Central memory CD4-positive, alpha-beta T cell (primary cell): Measurements from ENCODE around the gene ZBTB5.

Source experiments
- DNase-seq: peaks from one replicate; pipeline ENCODE4 v3.0.0; 2022

The ZBTB5 gene

GRCh38 chr9:37423508-37423907 is 41.7 kb downstream of the ZBTB5 start:
- no peak for DNase-seq

- DNase-seq = peak; percentile 83
These were observed 42.8 kb downstream of the ZBTB5 start, which contains the start of gene GRHPR for GRCh38 chr9:37422289-37423104. GRHPR (plus strand) TSS chr9:37422696; CDS start chr9:37422751, 55 bp downstream.

- no peak for DNase-seq
These were observed 43.3 kb downstream of the ZBTB5 start for GRCh38 chr9:37421914-37422288.

GRCh38 chr9:37420271-37421215 is 44.7 kb downstream of the ZBTB5 start:
- no peak for DNase-seq

GRCh38 chr9:37419204-37419603 is 46.0 kb downstream of the ZBTB5 start:
- DNase-seq = no peak

- DNase-seq = no peak
These were observed 47.2 kb downstream of the ZBTB5 start for GRCh38 chr9:37417857-37418618.

GRCh38 chr9:37417252-37417803 is 47.9 kb downstream of the ZBTB5 start:
- DNase-seq = no peak

GRCh38 chr9:37415011-37415719 is 50.1 kb downstream of the ZBTB5 start:
- peak; percentile 64 for DNase-seq

- DNase-seq = no peak
These were observed 50.7 kb downstream of the ZBTB5 start for GRCh38 chr9:37414503-37414943.

GRCh38 chr9:37413311-37413710 is 51.9 kb downstream of the ZBTB5 start:
- DNase-seq = no peak

GRCh38 chr9:37412431-37413151 is 52.7 kb downstream of the ZBTB5 start:
- no peak for DNase-seq

GRCh38 chr9:37410969-37411785 is 54.1 kb downstream of the ZBTB5 start:
- DNase-seq = no peak

GRCh38 chr9:37410354-37410861 is 54.8 kb downstream of the ZBTB5 start:
- DNase-seq = no peak

GRCh38 chr9:37408933-37409710 is 56.1 kb downstream of the ZBTB5 start:
- DNase-seq = peak; percentile 74

GRCh38 chr9:37407468-37407867 is 57.8 kb downstream of the ZBTB5 start:
- DNase-seq = no peak

GRCh38 chr9:37406603-37407401 is 58.4 kb downstream of the ZBTB5 start:
- no peak for DNase-seq

- no peak for DNase-seq
These were observed 59.4 kb downstream of the ZBTB5 start for GRCh38 chr9:37405764-37406380.

- no peak for DNase-seq
These were observed 59.9 kb downstream of the ZBTB5 start for GRCh38 chr9:37405350-37405749.
